Measurements from ENCODE around the gene ITGB1BP1.

The ITGB1BP1 gene

GRCh38 chr2:9377461-9378097, 45.7 kb downstream of the ITGB1BP1 start:
- DNase-seq = no peak

- DNase-seq = no peak
These were observed 47.4 kb downstream of the ITGB1BP1 start for GRCh38 chr2:9375857-9376428.

- no peak for DNase-seq
These were observed 49.1 kb downstream of the ITGB1BP1 start for GRCh38 chr2:9374071-9374730.

GRCh38 chr2:9373476-9373875, 49.9 kb downstream of the ITGB1BP1 start:
- DNase-seq = no peak

GRCh38 chr2:9373047-9373446, 50.3 kb downstream of the ITGB1BP1 start:
- no peak for DNase-seq

GRCh38 chr2:9370746-9371145, 52.6 kb downstream of the ITGB1BP1 start:
- no peak for DNase-seq

- DNase-seq = no peak
These were observed 57.3 kb downstream of the ITGB1BP1 start for GRCh38 chr2:9366026-9366425.

GRCh38 chr2:9365498-9366019, 57.8 kb downstream of the ITGB1BP1 start:
- no peak for DNase-seq

GRCh38 chr2:9364791-9365497, 58.4 kb downstream of the ITGB1BP1 start:
- no peak for DNase-seq

- DNase-seq = no peak
These were observed 59.0 kb downstream of the ITGB1BP1 start for GRCh38 chr2:9364373-9364772.

- DNase-seq = no peak
These were observed 62.6 kb downstream of the ITGB1BP1 start for GRCh38 chr2:9360701-9361100.

- no peak for DNase-seq
These were observed 63.2 kb downstream of the ITGB1BP1 start for GRCh38 chr2:9360110-9360509.

- DNase-seq = no peak
These were observed 63.9 kb downstream of the ITGB1BP1 start for GRCh38 chr2:9359463-9359862.

- no peak for DNase-seq
These were observed 64.5 kb downstream of the ITGB1BP1 start for GRCh38 chr2:9358846-9359245.

- DNase-seq = peak; percentile 88
These were observed 67.1 kb downstream of the ITGB1BP1 start for GRCh38 chr2:9356261-9356660.

GRCh38 chr2:9355716-9356115, 67.6 kb downstream of the ITGB1BP1 start:
- DNase-seq = no peak

GRCh38 chr2:9355270-9355669, 68.1 kb downstream of the ITGB1BP1 start:
- no peak for DNase-seq

- DNase-seq = no peak
These were observed 69.0 kb downstream of the ITGB1BP1 start for GRCh38 chr2:9354318-9354717.
